Upper lobe of right lung (tissue), 1 donor: ENCODE data around the gene BID. TPM values are rescaled to one million over a fixed set of nuclear protein-coding genes. Genes with fewer than 3 reads are reported as not detected.

ENCODE experiments used
- ATAC-seq: fragments of 200-7000 bp; cut with Tn5 transposase; one replicate; pipeline ENCODE4 v1.9.1; 2020; ENCODE audit warnings: mild to moderate bottlenecking, moderate library complexity
- DNase-seq: peaks from one replicate; pipeline ENCODE4 v3.0.0-alpha.2; 2020
- H3K27ac ChIP-seq: fragments of 200-600 bp; one replicate; pipeline ENCODE4 v1.8.0; 2022
- H3K27me3 ChIP-seq: fragments of 200-600 bp; one replicate; pipeline ENCODE4 v1.8.0; 2022; ENCODE audit warnings: mild to moderate bottlenecking
- H3K36me3 ChIP-seq: fragments of 200-600 bp; one replicate; pipeline ENCODE4 v1.8.0; 2022
- H3K4me1 ChIP-seq: fragments of 200-600 bp; one replicate; pipeline ENCODE4 v1.8.0; 2022
- H3K4me3 ChIP-seq: fragments of 200-600 bp; one replicate; pipeline ENCODE4 v1.8.0; 2022; ENCODE audit warnings: mild to moderate bottlenecking
- H3K9me3 ChIP-seq: fragments of 200-600 bp; one replicate; pipeline ENCODE4 v1.8.0; 2022
- intact Hi-C: fragments of 100-400 bp; cut with DNase I; formaldehyde crosslinking; loops from one replicate; pipeline ENCODE4 v1.11.0; 2022
- total RNA-seq: library from RNA; stranded (reverse); fragmentation: NEBNext Ultra II Directional; extraction: Animal tissue kit (Norgen Biotek cat#: 25700); gene quantifications from one replicate; pipeline ENCODE4 v1.2.1, GENCODE V29; 2021
- TF ChIP-seq, protein P1 (sequence below): fragments of 200-600 bp; IDR thresholded peaks from one replicate; pipeline ENCODE4 v1.8.0; 2022; ENCODE audit warnings: antibody characterized with exemption
- donor health status: DM: no; HTN: yes; CAD: no; lungs with severe emphysema.

BID gene
- total RNA-seq, 1 donor from 2014 or later = 22.8 TPM

GRCh38 chr22:17707526-17707925 lies 66.7 kb downstream of the BID start:
- peaks cover 16% of the 10 kb centered on the region for H3K4me1 ChIP-seq
- ATAC-seq (no peak), DNase-seq (no peak)
- peak overlapping the region; percentile 75 for H3K27ac ChIP-seq
- TF ChIP-seq, protein P1, sequence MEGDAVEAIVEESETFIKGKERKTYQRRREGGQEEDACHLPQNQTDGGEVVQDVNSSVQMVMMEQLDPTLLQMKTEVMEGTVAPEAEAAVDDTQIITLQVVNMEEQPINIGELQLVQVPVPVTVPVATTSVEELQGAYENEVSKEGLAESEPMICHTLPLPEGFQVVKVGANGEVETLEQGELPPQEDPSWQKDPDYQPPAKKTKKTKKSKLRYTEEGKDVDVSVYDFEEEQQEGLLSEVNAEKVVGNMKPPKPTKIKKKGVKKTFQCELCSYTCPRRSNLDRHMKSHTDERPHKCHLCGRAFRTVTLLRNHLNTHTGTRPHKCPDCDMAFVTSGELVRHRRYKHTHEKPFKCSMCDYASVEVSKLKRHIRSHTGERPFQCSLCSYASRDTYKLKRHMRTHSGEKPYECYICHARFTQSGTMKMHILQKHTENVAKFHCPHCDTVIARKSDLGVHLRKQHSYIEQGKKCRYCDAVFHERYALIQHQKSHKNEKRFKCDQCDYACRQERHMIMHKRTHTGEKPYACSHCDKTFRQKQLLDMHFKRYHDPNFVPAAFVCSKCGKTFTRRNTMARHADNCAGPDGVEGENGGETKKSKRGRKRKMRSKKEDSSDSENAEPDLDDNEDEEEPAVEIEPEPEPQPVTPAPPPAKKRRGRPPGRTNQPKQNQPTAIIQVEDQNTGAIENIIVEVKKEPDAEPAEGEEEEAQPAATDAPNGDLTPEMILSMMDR = no peak
- peak overlapping the region; percentile 39 for H3K4me3 ChIP-seq
- peaks cover 11% of the 10 kb centered on the region for H3K36me3 ChIP-seq
- intact Hi-C loops = no loop called here
- no peaks in the 10 kb centered on the region for H3K9me3 ChIP-seq
- H3K27me3 ChIP-seq = no peaks in the 10 kb centered on the region

GRCh38 chr22:17706947-17707346 lies 67.3 kb downstream of the BID start:
- Histone ChIP-seq H3K4me1 (peaks cover 16% of the 10 kb centered on the region), H3K27ac (peak overlapping the region; percentile 75), H3K27me3 (no peaks in the 10 kb centered on the region), H3K9me3 (no peaks in the 10 kb centered on the region), H3K4me3 (peak overlapping the region; percentile 39), H3K36me3 (peaks cover 17% of the 10 kb centered on the region)
- intact Hi-C loops = no loop called here
- TF ChIP-seq, protein P1 = no peak
- DNase-seq (no peak), ATAC-seq (no peak)

- Histone ChIP-seq H3K27ac (peak overlapping the region; percentile 75), H3K27me3 (no peaks in the 10 kb centered on the region), H3K36me3 (peaks cover 21% of the 10 kb centered on the region), H3K9me3 (no peaks in the 10 kb centered on the region), H3K4me3 (peak overlapping the region; percentile 39), H3K4me1 (peaks cover 16% of the 10 kb centered on the region)
- DNase-seq (no peak), ATAC-seq (peak; percentile 98)
- intact Hi-C loops = no loop called here
- TF ChIP-seq, protein P1 = no peak
These were observed 68.0 kb downstream of the BID start for GRCh38 chr22:17705951-17706900.

DNA sequence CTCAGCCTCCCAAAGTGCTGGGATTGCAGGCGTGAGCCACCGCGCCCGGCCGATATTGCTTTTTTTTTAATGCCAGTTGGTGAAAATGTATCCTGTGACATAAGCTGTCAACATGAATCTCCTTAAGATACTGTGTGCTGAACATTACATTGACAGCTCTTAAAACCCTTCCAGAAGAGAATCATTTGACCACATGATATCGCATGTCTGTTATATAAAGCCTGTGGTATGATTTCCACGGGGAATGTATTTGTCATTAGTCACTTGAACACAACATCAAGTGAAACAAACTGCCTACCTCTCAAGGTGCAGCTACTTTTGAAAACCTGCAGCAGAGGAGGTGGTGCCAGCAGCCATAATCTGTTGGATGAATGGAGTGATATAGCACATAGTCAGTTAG lies 68.7 kb downstream of the BID start:
- no peaks in the 10 kb centered on the region for H3K27me3 ChIP-seq
- ATAC-seq (no peak), DNase-seq (no peak)
- H3K9me3 ChIP-seq = no peaks in the 10 kb centered on the region
- peaks cover 21% of the 10 kb centered on the region for H3K36me3 ChIP-seq
- peak overlapping the region; percentile 75 for H3K27ac ChIP-seq
- no peak overlapping the region for H3K4me3 ChIP-seq
- intact Hi-C loops = no loop called here
- peaks cover 16% of the 10 kb centered on the region for H3K4me1 ChIP-seq
- TF ChIP-seq, protein P1 = no peak

DNA sequence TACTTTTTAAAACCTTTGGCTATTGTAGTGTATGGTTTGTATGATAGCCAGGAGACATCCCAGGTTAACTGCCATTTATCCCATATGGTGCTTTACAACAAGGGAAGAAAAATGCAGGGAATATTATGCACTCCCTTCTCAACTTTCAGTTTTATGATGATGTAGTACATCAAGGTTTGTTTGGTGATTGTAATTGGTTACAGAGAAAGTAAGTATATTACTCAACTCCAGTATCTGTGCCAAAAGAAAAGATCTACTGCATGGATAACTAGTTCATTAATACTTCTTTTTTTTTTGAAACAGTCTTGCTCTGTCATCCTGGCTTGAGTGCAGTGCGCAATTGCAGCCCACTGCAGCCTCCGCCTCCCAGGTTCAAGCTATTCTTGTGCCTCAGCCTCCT lies 70.5 kb downstream of the BID start:
- Histone ChIP-seq H3K27me3 (no peaks in the 10 kb centered on the region), H3K36me3 (peaks cover 20% of the 10 kb centered on the region), H3K4me3 (no peak overlapping the region), H3K27ac (no peak overlapping the region), H3K9me3 (no peaks in the 10 kb centered on the region), H3K4me1 (peaks cover 16% of the 10 kb centered on the region)
- TF ChIP-seq, protein P1 = no peak
- ATAC-seq (no peak), DNase-seq (no peak)
- intact Hi-C loops = no loop called here
